SK-N-SH (cell line): ENCODE measurements around the gene BCL7B. TPM values are rescaled to one million over a fixed set of nuclear protein-coding genes. Genes with fewer than 3 reads are reported as not detected.

ENCODE experiments used
- CTCF ChIA-PET: fragments of 300-600, 350-600 bp; formaldehyde crosslinking; extraction: SDS; loops from one replicate; lab custom pipeline; 2021; lab: Yijun Ruan, JAX
- POLR2A ChIA-PET: fragments of 350-600 bp; sonication (Branson Sonifier 250); formaldehyde crosslinking; extraction: SDS; loops from one replicate; lab custom pipeline; 2020; ENCODE audit warnings: antibody characterized with exemption, inconsistent platforms; lab: Yijun Ruan, JAX
- DNase-seq: peaks from one replicate; pipeline ENCODE4 v3.0.0; 2012
- H2AFZ ChIP-seq: fragments of 200-600 bp; sonication (generic); 2 replicates; pipeline ENCODE4 v1.8.1; 2016; ENCODE audit warnings: antibody characterized with exemption, mild to moderate bottlenecking, low read depth
- H3F3A ChIP-seq: fragments of 200-600 bp; sonication (generic); replicated peaks from 2 replicates; pipeline ENCODE3; 2016; ENCODE audit warnings: antibody characterized with exemption, mild to moderate bottlenecking; ENCODE audit not compliant: insufficient read depth
- H3K27ac ChIP-seq, 2 experiments: fragments of 200-500 bp in 1 of 2; fragments of 200-600 bp in 1 of 2; sonication (Bioruptor generic) in 1 of 2; sonication (generic), shearing (Covaris generic) in 1 of 2; 2 replicates each; pipeline versions ENCODE4 v1.5.1 to v1.6.1; 2014 to 2016; ENCODE audit warnings: low read depth in 2 of 2, inconsistent platforms in 1 of 2, low read length in 1 of 2, mild to moderate bottlenecking in 1 of 2, mixed read lengths in 1 of 2
- H3K27me3 ChIP-seq: fragments of 200-600 bp; sonication (generic), shearing (Covaris generic); 2 replicates; pipeline ENCODE4 v1.6.1; 2016; ENCODE audit warnings: mixed run types; ENCODE audit not compliant: insufficient read depth
- H3K36me3 ChIP-seq, 2 experiments: fragments of 200-500 bp in 1 of 2; fragments of 200-600 bp in 1 of 2; sonication (Bioruptor generic) in 1 of 2; sonication (generic) in 1 of 2; replicated peaks in 1 of 2; 2 replicates each; pipeline versions ENCODE3 to v1.5.1; 2014 to 2016; ENCODE audit warnings: low read length in 1 of 2, mild to moderate bottlenecking in 1 of 2; ENCODE audit not compliant: insufficient read depth in 2 of 2, control insufficient read depth in 1 of 2
- H3K4me1 ChIP-seq, 2 experiments: fragments of 200-500 bp in 1 of 2; fragments of 200-600 bp in 1 of 2; sonication (Bioruptor generic) in 1 of 2; sonication (generic), shearing (Covaris generic) in 1 of 2; 2 replicates each; pipeline versions ENCODE4 v1.5.1 to v1.6.1; 2014 to 2016; ENCODE audit warnings: low read depth in 1 of 2, low read length in 1 of 2, mixed run types in 1 of 2; ENCODE audit not compliant: insufficient read depth in 2 of 2, control insufficient read depth in 1 of 2
- H3K4me2 ChIP-seq: fragments of 200-600 bp; sonication (generic), shearing (Covaris generic); 2 replicates; pipeline ENCODE4 v1.6.1; 2017; ENCODE audit warnings: mixed run types
- H3K4me3 ChIP-seq, 2 experiments: fragments of 200-500 bp in 1 of 2; fragments of 200-600 bp in 1 of 2; sonication (Bioruptor generic) in 1 of 2; sonication (generic), shearing (Covaris generic) in 1 of 2; 2 replicates each; pipeline versions ENCODE4 v1.5.1 to v1.8.1; 2014 to 2016; ENCODE audit warnings: low read depth in 2 of 2, inconsistent platforms in 1 of 2, low read length in 1 of 2, mild to moderate bottlenecking in 1 of 2, mixed read lengths in 1 of 2, moderate library complexity in 1 of 2
- H3K79me2 ChIP-seq: fragments of 200-600 bp; sonication (generic); 2 replicates; pipeline ENCODE4 v1.8.1; 2017; ENCODE audit warnings: mild to moderate bottlenecking; ENCODE audit not compliant: insufficient read depth
- H3K9ac ChIP-seq: fragments of 200-600 bp; sonication (generic); 2 replicates; pipeline ENCODE4 v1.6.1; 2017; ENCODE audit warnings: mixed run types
- H3K9me2 ChIP-seq: fragments of 200-600 bp; sonication (generic); 2 replicates; pipeline ENCODE4 v1.6.1; 2017; ENCODE audit warnings: mixed run types
- H3K9me3 ChIP-seq: fragments of 200-600 bp; sonication (generic); 2 replicates; pipeline ENCODE4 v1.6.1; 2017; ENCODE audit warnings: mixed run types, mild to moderate bottlenecking, moderate library complexity
- H4K20me1 ChIP-seq: fragments of 200-600 bp; sonication (generic); 2 replicates; pipeline ENCODE4 v1.6.1; 2017; ENCODE audit warnings: mild to moderate bottlenecking, mixed run types; ENCODE audit not compliant: insufficient read depth
- CHD2 ChIP-seq: fragments of 150-350 bp; IDR thresholded peaks from 2 replicates; pipeline ENCODE4 v1.6.1; 2018; ENCODE audit warnings: low read length; ENCODE audit not compliant: partially characterized antibody
- ELF1 ChIP-seq: IDR thresholded peaks from 2 replicates; pipeline ENCODE4 v1.4.0; 2012
- FOSL2 ChIP-seq: IDR thresholded peaks from 2 replicates; pipeline ENCODE4 v1.4.0; 2012; ENCODE audit warnings: low read depth, mild to moderate bottlenecking, moderate library complexity, borderline replicate concordance
- FOXJ3 ChIP-seq: sonication (generic); formaldehyde crosslinking; IDR thresholded peaks from 2 replicates; pipeline ENCODE4 v1.5.1; 2020; ENCODE audit warnings: mild to moderate bottlenecking, missing genetic modification reagents
- GATA2 ChIP-seq: sonication (generic); formaldehyde crosslinking; IDR thresholded peaks from 2 replicates; pipeline ENCODE4 v1.5.0; 2020; ENCODE audit warnings: mild to moderate bottlenecking, missing genetic modification reagents
- IRF3 ChIP-seq: fragments of 150-350 bp; IDR thresholded peaks from 2 replicates; pipeline ENCODE4 v1.6.1; 2016; ENCODE audit warnings: mild to moderate bottlenecking, low read depth, low read length
- JUND ChIP-seq: IDR thresholded peaks from 2 replicates; pipeline ENCODE4 v1.4.0; 2012
- POLR2AphosphoS5 ChIP-seq: IDR thresholded peaks from 2 replicates; pipeline ENCODE4 v1.6.1; 2012; ENCODE audit warnings: low read depth, low read length
- RAD21 ChIP-seq: IDR thresholded peaks from 2 replicates; pipeline ENCODE4 v1.6.1; 2012; ENCODE audit warnings: mild to moderate bottlenecking, low read length
- RCOR1 ChIP-seq: fragments of 150-350 bp; IDR thresholded peaks from 2 replicates; pipeline ENCODE4 v1.6.1; 2017; ENCODE audit warnings: antibody characterized with exemption, low read length
- RFX5 ChIP-seq: IDR thresholded peaks from 2 replicates; pipeline ENCODE4 v1.6.1; 2012; ENCODE audit warnings: mild to moderate bottlenecking, improper control_type of control experiment, low read length
- TAF1 ChIP-seq: IDR thresholded peaks from 2 replicates; pipeline ENCODE4 v1.6.1; 2012; ENCODE audit warnings: low read depth, mild to moderate bottlenecking, low read length, moderate library complexity, borderline replicate concordance
- TEAD4 ChIP-seq: IDR thresholded peaks from 2 replicates; pipeline ENCODE4 v1.4.0; 2012; ENCODE audit warnings: mild to moderate bottlenecking, borderline replicate concordance; ENCODE audit not compliant: insufficient read depth
- USF1 ChIP-seq: IDR thresholded peaks from 2 replicates; pipeline ENCODE4 v1.4.0; 2012; ENCODE audit warnings: low read depth, borderline replicate concordance
- YY1 ChIP-seq: IDR thresholded peaks from 2 replicates; pipeline ENCODE4 v1.4.0; 2012; ENCODE audit warnings: low read depth, mild to moderate bottlenecking
- ZBTB33 ChIP-seq: IDR thresholded peaks from 2 replicates; pipeline ENCODE4 v1.4.0; 2012; ENCODE audit warnings: low read depth, borderline replicate concordance
- WGBS: methylation state at CpG from one replicate; pipeline ENCODE4 v1.1.6; 2017; ENCODE audit warnings: low lambda C conversion rate; 5-methylcytosine and 5-hydroxymethylcytosine counted together
- polyA plus RNA-seq, 3 experiments: library from polyadenylated mRNA; depleted of rRNA; stranded (reverse); fragments of >200 nt; gene quantifications; 2 replicates each; pipeline ENCODE4 v1.2.3, GENCODE V29; 2012
- TF ChIP-seq, protein P1 (sequence below): fragments of 150-350 bp; IDR thresholded peaks from 2 replicates; pipeline ENCODE4 v1.6.1; 2017; ENCODE audit warnings: antibody characterized with exemption, low read length, low read depth, borderline replicate concordance

Gene BCL7B
- polyA plus RNA-seq, 1 of the 3 experiments (the other 2 are of a cell fraction) = 114 TPM

- Histone ChIP-seq H3F3A (no peaks in the 10 kb centered on the region), H3K27ac (no peak overlapping the region), H3K79me2 (no peaks in the 10 kb centered on the region), H3K9me3 (no peaks in the 10 kb centered on the region), H3K9me2 (no peaks in the 10 kb centered on the region), H3K4me1 (no peaks in the 10 kb centered on the region), H3K9ac (no peak overlapping the region), H3K36me3 (no peaks in the 10 kb centered on the region), H3K27me3 (peaks cover 7% of the 10 kb centered on the region; the same call in 1 of the 2 replicates), H4K20me1 (no peaks in the 10 kb centered on the region), H3K4me2 (no peak overlapping the region), H3K4me3 (no peak overlapping the region), H2AFZ (no peak overlapping the region)
- POLR2A ChIA-PET = no interaction called here
- CTCF ChIA-PET = interaction anchor here (1.2 to 8.3 kb wide), 4 partner anchors 9 to 137 kb away, joined by 3 to 82 read pairs (median 8); partner anchors contain the start of gene TBL2
- WGBS = 76% methylated on average over 5 of the region's 5 CpGs
- TF ChIP-seq USF1 (no peak), GATA2 (no peak), YY1 (no peak), TEAD4 (no peak), ELF1 (no peak), RCOR1 (no peak)
- TF ChIP-seq, protein P1, sequence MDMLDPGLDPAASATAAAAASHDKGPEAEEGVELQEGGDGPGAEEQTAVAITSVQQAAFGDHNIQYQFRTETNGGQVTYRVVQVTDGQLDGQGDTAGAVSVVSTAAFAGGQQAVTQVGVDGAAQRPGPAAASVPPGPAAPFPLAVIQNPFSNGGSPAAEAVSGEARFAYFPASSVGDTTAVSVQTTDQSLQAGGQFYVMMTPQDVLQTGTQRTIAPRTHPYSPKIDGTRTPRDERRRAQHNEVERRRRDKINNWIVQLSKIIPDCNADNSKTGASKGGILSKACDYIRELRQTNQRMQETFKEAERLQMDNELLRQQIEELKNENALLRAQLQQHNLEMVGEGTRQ = no peak
- DNase-seq = no peak
These were observed 40.7 kb upstream of the BCL7B start for GRCh38 chr7:73597978-73598782.

- H3K9me2 ChIP-seq = no peaks in the 10 kb centered on the region
- WGBS = 73% methylated on average over 35 of the region's 37 CpGs
- TF ChIP-seq FOXJ3 (CRISPR knock-in tag) (no peak), JUND (no peak), POLR2AphosphoS5 (no peak), RFX5 (no peak), IRF3 (no peak), ZBTB33 (no peak), TAF1 (no peak), CHD2 (no peak), FOSL2 (no peak), RAD21 (no peak)
- TF ChIP-seq, protein P1 = no peak
- H3K4me3 ChIP-seq = no peak overlapping the region
- no peaks in the 10 kb centered on the region for H3K79me2 ChIP-seq
- no peak overlapping the region for H2AFZ ChIP-seq
- H3K36me3 ChIP-seq = no peaks in the 10 kb centered on the region
- H3K27me3 ChIP-seq = peaks cover 7% of the 10 kb centered on the region; the same call in 1 of the 2 replicates
- H3K9ac ChIP-seq = no peak overlapping the region
- no peaks in the 10 kb centered on the region for H3F3A ChIP-seq
- no peaks in the 10 kb centered on the region for H4K20me1 ChIP-seq
- H3K4me1 ChIP-seq = no peaks in the 10 kb centered on the region
- no peak overlapping the region for H3K27ac ChIP-seq
- no peak for DNase-seq
- ChIA-PET CTCF (interaction anchor here (1.1 to 8.3 kb wide), 5 partner anchors 10 to 610 kb away, joined by 3 to 82 read pairs (median 5); partner anchors contain the start of gene VPS37D), POLR2A (no interaction called here)
- H3K9me3 ChIP-seq = no peaks in the 10 kb centered on the region
- no peak overlapping the region for H3K4me2 ChIP-seq
These were observed 38.9 kb upstream of the BCL7B start for GRCh38 chr7:73596191-73597065.
